ENCODE data around the gene HOXC4.

The HOXC4 gene

DNA sequence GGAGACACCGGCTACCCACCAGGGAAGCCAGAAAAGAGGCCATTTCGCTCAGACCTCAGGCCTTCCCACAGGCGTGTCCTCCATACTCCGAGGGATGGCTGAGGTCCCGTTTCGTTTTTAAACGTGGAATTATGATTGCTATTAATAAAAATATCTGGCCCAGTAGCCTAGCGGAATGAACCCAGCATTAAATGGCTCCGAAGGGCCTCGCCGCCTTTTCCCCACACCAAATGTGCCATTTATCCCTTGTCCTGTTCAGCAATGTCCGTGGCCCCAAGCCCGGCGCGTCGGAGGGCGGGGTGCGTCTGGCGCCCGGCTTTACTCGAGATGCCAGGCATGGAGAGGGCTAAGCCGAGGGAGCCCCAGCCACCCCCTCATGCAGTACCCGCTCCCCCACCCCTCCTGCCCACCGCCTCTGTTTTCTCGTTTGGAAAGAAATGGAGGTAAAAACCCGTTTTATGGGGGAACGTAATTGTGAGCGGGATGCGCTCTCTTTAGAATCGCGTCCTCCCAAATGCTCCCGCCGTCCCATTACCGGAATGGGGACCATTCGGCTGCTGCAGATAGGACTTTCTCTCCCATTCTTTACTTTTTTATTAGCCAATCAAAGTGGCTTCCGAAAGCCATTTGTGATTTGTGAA is 39.1 kb upstream of the HOXC4 start:
- no peak for TF ChIP-seq EZH2phosphoT487 (IDR thresholded peaks at IDR 0.05; ENCODE audit: low read depth)
- no peak for TF ChIP-seq CTCF (IDR thresholded peaks at IDR 0.05; ENCODE audit: low read depth, low read length)
- Histone ChIP-seq H3K27ac (ENCODE audit: low read length) (no peak overlapping the region), H3K4me1 (ENCODE audit: low read length) (peaks cover 25% of the 10 kb centered on the region), H3K36me3 (replicated peaks; ENCODE audit: low read depth, low read length) (no peaks in the 10 kb centered on the region), H3K27me3 (ENCODE audit: low read depth, low read length) (peaks cover 32% of the 10 kb centered on the region), H2AFZ (ENCODE audit: low read depth, low read length) (no peak overlapping the region), H3K79me2 (ENCODE audit: low read length) (no peaks in the 10 kb centered on the region), H4K20me1 (ENCODE audit: insufficient read depth, low read length) (no peaks in the 10 kb centered on the region), H3K4me3 (ENCODE audit: low read length) (no peak overlapping the region), H3K4me2 (ENCODE audit: low read length) (no peak overlapping the region), H3K9ac (ENCODE audit: low read length) (no peak overlapping the region), H3K9me3 (ENCODE audit: insufficient read depth, low read length) (no peaks in the 10 kb centered on the region)

GRCh38 chr12:54015018-54015931 is 38.4 kb upstream of the HOXC4 start:
- Histone ChIP-seq H3K4me2 (ENCODE audit: low read length) (no peak overlapping the region), H3K79me2 (ENCODE audit: low read length) (no peaks in the 10 kb centered on the region), H3K27ac (ENCODE audit: low read length) (no peak overlapping the region), H3K9me3 (ENCODE audit: insufficient read depth, low read length) (no peaks in the 10 kb centered on the region), H3K9ac (ENCODE audit: low read length) (no peak overlapping the region), H3K4me1 (ENCODE audit: low read length) (peaks cover 25% of the 10 kb centered on the region), H3K36me3 (replicated peaks; ENCODE audit: low read depth, low read length) (no peaks in the 10 kb centered on the region), H3K27me3 (ENCODE audit: low read depth, low read length) (peaks cover 24% of the 10 kb centered on the region), H3K4me3 (ENCODE audit: low read length) (no peak overlapping the region), H2AFZ (ENCODE audit: low read depth, low read length) (no peak overlapping the region), H4K20me1 (ENCODE audit: insufficient read depth, low read length) (no peaks in the 10 kb centered on the region)
- TF ChIP-seq CTCF (IDR thresholded peaks at IDR 0.05; ENCODE audit: low read depth, low read length) (no peak), EZH2phosphoT487 (IDR thresholded peaks at IDR 0.05; ENCODE audit: low read depth) (no peak)

GRCh38 chr12:54016051-54016450 is 37.6 kb upstream of the HOXC4 start:
- TF ChIP-seq CTCF (IDR thresholded peaks at IDR 0.05; ENCODE audit: low read depth, low read length) (no peak), EZH2phosphoT487 (IDR thresholded peaks at IDR 0.05; ENCODE audit: low read depth) (no peak)
- Histone ChIP-seq H3K36me3 (replicated peaks; ENCODE audit: low read depth, low read length) (no peaks in the 10 kb centered on the region), H3K4me3 (ENCODE audit: low read length) (no peak overlapping the region), H3K79me2 (ENCODE audit: low read length) (no peaks in the 10 kb centered on the region), H3K4me1 (ENCODE audit: low read length) (peaks cover 28% of the 10 kb centered on the region), H3K9ac (ENCODE audit: low read length) (no peak overlapping the region), H4K20me1 (ENCODE audit: insufficient read depth, low read length) (no peaks in the 10 kb centered on the region), H3K4me2 (ENCODE audit: low read length) (no peak overlapping the region), H3K27me3 (ENCODE audit: low read depth, low read length) (peaks cover 16% of the 10 kb centered on the region; the same call in 1 of the 2 replicates), H3K9me3 (ENCODE audit: insufficient read depth, low read length) (no peaks in the 10 kb centered on the region), H2AFZ (ENCODE audit: low read depth, low read length) (no peak overlapping the region), H3K27ac (ENCODE audit: low read length) (no peak overlapping the region)

GRCh38 chr12:54016478-54016964 is 37.1 kb upstream of the HOXC4 start:
- no peak overlapping the region; the same call in 1 of the 2 replicates for H3K4me3 ChIP-seq (ENCODE audit: low read length)
- H4K20me1 ChIP-seq (ENCODE audit: insufficient read depth, low read length): no peaks in the 10 kb centered on the region
- no peak overlapping the region for H3K9ac ChIP-seq (ENCODE audit: low read length)
- H3K36me3 ChIP-seq (replicated peaks; ENCODE audit: low read depth, low read length): no peaks in the 10 kb centered on the region
- no peak overlapping the region for H3K27ac ChIP-seq (ENCODE audit: low read length)
- H2AFZ ChIP-seq (ENCODE audit: low read depth, low read length): no peak overlapping the region
- H3K4me2 ChIP-seq (ENCODE audit: low read length): peak overlapping the region; percentile 83; the same call in 1 of the 2 replicates
- no peak for TF ChIP-seq EZH2phosphoT487 (IDR thresholded peaks at IDR 0.05; ENCODE audit: low read depth)
- TF ChIP-seq CTCF (IDR thresholded peaks at IDR 0.05; ENCODE audit: low read depth, low read length): no peak
- peaks cover 28% of the 10 kb centered on the region for H3K4me1 ChIP-seq (ENCODE audit: low read length)
- no peaks in the 10 kb centered on the region for H3K9me3 ChIP-seq (ENCODE audit: insufficient read depth, low read length)
- H3K27me3 ChIP-seq (ENCODE audit: low read depth, low read length): peaks cover 12% of the 10 kb centered on the region; the same call in 1 of the 2 replicates
- no peaks in the 10 kb centered on the region for H3K79me2 ChIP-seq (ENCODE audit: low read length)
